GM12801 (cell line): ENCODE measurements around the gene LAMB2.

ENCODE experiments used
- TF ChIP-seq, protein P1 (sequence below): IDR thresholded peaks from one replicate; pipeline ENCODE4 v1.5.1; 2011; ENCODE audit warnings: control low read depth; ENCODE audit not compliant: insufficient read length; ENCODE audit errors: extremely low read depth

Gene LAMB2

DNA sequence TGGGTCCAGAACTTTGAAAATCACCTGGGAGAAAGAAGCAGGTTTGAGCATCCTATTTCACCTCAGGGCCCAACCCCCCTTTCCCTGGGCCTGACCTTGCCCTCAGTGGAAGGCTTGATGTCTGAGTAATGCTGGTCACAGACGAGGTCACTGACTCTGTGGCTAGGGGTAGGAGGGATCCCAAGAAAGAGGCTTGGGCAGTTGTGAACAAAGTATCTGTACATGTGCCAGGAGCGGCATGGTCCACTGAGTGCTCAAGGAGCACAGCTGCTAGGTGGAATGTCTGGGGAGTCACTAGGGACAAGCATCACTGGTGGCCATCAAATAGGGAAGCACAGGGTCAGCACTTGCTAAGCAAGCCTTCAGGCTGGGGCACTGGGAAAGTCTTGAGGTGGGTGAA lies 25.9 kb upstream of the LAMB2 start:
- TF ChIP-seq, protein P1, sequence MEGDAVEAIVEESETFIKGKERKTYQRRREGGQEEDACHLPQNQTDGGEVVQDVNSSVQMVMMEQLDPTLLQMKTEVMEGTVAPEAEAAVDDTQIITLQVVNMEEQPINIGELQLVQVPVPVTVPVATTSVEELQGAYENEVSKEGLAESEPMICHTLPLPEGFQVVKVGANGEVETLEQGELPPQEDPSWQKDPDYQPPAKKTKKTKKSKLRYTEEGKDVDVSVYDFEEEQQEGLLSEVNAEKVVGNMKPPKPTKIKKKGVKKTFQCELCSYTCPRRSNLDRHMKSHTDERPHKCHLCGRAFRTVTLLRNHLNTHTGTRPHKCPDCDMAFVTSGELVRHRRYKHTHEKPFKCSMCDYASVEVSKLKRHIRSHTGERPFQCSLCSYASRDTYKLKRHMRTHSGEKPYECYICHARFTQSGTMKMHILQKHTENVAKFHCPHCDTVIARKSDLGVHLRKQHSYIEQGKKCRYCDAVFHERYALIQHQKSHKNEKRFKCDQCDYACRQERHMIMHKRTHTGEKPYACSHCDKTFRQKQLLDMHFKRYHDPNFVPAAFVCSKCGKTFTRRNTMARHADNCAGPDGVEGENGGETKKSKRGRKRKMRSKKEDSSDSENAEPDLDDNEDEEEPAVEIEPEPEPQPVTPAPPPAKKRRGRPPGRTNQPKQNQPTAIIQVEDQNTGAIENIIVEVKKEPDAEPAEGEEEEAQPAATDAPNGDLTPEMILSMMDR = no peak

DNA sequence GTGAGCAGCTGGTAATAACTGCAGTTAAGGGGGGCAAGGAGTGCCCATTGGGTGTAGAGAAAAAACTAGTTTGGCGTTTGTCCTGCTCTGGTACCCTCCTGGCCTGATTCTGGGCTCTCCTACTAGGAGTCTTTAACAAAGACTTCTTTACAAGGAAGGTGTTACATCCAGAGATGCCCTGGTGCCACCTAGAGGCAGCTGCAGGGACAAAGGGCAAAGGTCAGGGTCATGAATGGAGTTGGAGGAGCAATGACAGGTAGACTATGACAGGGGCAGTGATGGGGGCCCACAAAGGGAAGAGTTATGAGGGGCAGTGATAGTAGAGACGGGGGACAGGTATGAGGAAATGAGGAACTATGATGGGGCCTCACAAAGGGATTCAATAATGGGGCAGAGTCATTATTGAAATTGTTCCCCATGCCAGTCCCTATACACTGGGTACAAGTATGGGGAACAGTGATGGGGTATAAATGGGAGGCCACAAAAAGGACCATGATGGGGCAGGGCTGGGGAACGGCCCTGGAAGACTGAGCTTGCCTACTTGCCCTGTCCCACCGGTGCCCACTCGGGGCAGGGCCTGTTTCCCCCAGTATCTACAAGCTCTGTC lies 25.4 kb upstream of the LAMB2 start:
- TF ChIP-seq, protein P1 = no peak

DNA sequence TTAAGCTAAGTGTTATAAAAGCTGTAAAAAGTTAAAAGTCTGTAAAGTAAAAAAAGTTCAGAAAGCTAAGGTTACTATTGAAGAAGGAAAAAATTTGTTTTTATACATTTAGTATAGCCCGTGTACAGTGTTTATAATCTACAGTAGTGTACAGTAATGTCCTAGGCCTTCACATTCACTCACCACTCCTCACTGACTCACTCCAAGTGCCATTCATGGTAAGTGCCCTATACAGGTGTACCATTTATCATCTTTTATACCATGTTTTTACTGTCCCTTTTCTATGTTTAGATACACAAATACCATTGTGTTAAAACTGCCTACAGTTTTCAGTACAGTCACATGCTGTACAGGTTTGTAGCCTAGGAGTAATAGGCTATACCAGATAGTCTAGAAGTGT lies 24.4 kb upstream of the LAMB2 start:
- TF ChIP-seq, protein P1 = no peak

DNA sequence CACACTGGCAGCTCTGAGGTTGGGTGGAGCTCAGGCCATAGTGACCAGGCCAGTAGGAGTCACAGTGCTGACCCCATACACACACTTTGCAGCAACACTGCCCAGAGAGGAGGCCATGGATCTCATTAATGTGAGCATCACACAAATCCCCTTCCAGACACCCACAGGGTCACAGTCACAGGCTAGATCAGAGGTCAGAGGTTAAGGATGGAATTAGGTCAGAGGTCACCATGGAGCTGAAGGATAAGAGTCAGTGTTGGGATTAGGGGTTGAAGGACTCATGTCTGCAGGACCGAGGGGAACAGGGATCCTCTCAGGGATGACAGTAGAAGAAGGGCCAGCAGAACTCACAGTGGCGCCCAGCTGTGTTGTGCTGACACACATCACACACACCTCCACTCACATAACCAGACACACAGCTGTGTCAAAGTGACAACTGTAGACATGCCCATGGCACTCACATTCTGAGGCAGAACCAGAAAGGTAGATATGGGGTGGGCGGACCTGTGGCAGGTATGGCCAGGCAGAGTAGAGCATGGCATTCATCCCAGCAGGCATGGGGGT lies 20.6 kb upstream of the LAMB2 start:
- TF ChIP-seq, protein P1 = no peak

DNA sequence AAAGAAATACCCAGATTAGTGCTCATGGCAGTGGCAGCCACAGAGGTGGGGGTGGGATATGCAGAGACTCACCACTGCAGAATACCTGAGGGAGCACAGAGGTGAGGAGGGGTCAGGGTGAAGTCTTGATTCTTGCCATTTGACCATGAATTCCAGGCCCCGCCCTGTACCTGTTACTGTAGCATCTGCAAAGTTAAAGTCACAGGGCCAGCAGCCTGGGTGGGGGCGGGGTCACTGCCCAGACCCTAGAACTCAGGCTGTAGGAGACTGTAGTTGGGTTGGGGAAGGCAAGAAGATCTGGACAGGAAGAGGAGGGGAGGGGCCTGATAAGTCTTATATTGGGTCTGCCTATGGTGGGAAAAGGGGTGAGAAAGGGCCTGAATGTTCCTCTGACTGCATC lies 18.8 kb upstream of the LAMB2 start:
- TF ChIP-seq, protein P1 = no peak

- TF ChIP-seq, protein P1 = no peak
Measured at GRCh38 chr3:49148159-49148558, 15.3 kb upstream of the LAMB2 start.

DNA sequence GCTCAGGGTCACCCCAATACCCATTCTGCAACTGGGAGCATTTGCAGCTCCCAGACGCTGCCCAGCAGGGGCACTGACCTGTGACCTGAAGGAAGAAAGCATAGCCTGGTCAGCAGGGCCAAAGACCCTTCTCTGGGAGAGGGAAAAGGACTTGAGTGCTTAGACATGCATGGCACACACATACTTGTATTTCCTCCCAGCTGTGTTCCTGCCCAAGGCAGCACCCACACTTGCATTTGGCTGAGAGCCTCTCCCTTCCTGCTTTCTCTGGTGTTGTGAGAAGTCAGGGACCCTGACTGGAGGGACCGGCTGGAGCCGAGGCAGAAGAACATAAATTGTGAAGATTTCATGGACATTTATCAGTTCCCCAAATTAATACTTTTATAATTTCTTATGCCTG lies 7.2 kb upstream of the LAMB2 start:
- TF ChIP-seq, protein P1 = no peak
